K562 (cell line): ENCODE results near the gene TERB1.

ENCODE experiments used
- BCL6 ChIP-seq: fragments of 250-450 bp; sonication (Bioruptor Pico); IDR thresholded peaks from 2 replicates; pipeline ENCODE4 v1.4.0; 2020
- CHD1 ChIP-seq: fragments of 200-600 bp; sonication (generic); IDR thresholded peaks from one replicate; pipeline ENCODE4 v1.6.1; 2012; ENCODE audit warnings: mild to moderate bottlenecking, moderate library complexity, low read length, inconsistent platforms
- FOXM1 ChIP-seq, 2 experiments: fragments of 450-650 bp in 1 of 2; sonication (generic) in 1 of 2; formaldehyde crosslinking in 1 of 2; IDR thresholded peaks; 2 replicates each; pipeline versions ENCODE4 v1.6.1 to v1.9.0; 2017 to 2022; ENCODE audit warnings: low read depth in 2 of 2, mild to moderate bottlenecking in 2 of 2, missing genetic modification reagents in 1 of 2, moderate library complexity in 1 of 2
- POLR2A ChIP-seq: fragments of 450-650 bp; conservative IDR thresholded peaks from 2 replicates; pipeline ENCODE4 v1.6.1; 2016
- POLR2AphosphoS2 ChIP-seq: IDR thresholded peaks from 2 replicates; pipeline ENCODE4 v1.6.1; 2012; ENCODE audit warnings: low read length, improper control_type of control experiment
- PTBP1 ChIP-seq: fragments of 200-400 bp; formaldehyde crosslinking; IDR thresholded peaks from 2 replicates; pipeline ENCODE4 v1.6.1; 2017; ENCODE audit warnings: low read depth, low read length
- RAD51 ChIP-seq: fragments of 450-650 bp; IDR thresholded peaks from 2 replicates; pipeline ENCODE4 v1.7.1; 2016; ENCODE audit warnings: low read depth, mild to moderate bottlenecking, borderline replicate concordance
- TAF1 ChIP-seq: IDR thresholded peaks from 2 replicates; pipeline ENCODE4 v1.6.1; 2011; ENCODE audit warnings: mild to moderate bottlenecking, low read length, moderate library complexity; ENCODE audit not compliant: insufficient read depth, control insufficient read depth, severe bottlenecking; ENCODE audit errors: extremely low read depth
- TCF7L2 ChIP-seq: fragments of 150-350 bp; IDR thresholded peaks from 2 replicates; pipeline ENCODE4 v1.6.1; 2016; ENCODE audit warnings: low read depth, mild to moderate bottlenecking, low read length, moderate library complexity
- TF ChIP-seq, protein P1 (sequence below): sonication (generic); formaldehyde crosslinking; IDR thresholded peaks from 2 replicates; pipeline ENCODE4 v1.8.0; 2022; ENCODE audit warnings: missing genetic modification reagents, mild to moderate bottlenecking, moderate library complexity, borderline replicate concordance
- TF ChIP-seq, protein P2 (sequence below): fragments of 250-450 bp; sonication (Bioruptor Pico); IDR thresholded peaks from 2 replicates; pipeline ENCODE4 v1.5.0; 2021; ENCODE audit warnings: mild to moderate bottlenecking, borderline replicate concordance
- TF ChIP-seq, protein P3 (sequence below): fragments of 450-650 bp; IDR thresholded peaks from 2 replicates; pipeline ENCODE4 v1.6.1; 2016; ENCODE audit warnings: low read depth

DNA sequence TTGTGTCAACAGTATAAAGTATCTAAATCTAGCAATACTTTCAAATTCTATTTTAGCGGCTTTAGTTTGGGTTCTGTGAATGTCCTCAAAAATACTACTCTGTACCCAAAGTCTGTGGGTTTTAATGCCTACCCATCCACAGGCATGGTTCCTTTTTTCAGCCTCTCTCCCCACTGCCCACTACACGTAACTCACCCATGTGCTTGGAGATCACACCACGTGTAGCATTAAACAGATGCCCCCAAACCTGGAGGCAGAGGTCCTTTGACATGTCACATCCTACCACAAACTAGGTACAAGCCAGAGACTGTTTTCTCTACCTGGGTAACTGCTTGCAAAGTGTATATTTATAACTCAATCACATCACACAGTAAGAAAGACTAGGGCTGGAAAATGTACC lies 55.3 kb downstream of the TERB1 start:
- TF ChIP-seq BCL6 (no peak), PTBP1 (no peak), FOXM1 (IDR thresholded peaks at IDR 0.05; ENCODE audit: low read depth) (no peak), FOXM1 (CRISPR knock-in tag; IDR thresholded peaks at IDR 0.05; ENCODE audit: low read depth) (no peak), RAD51 (no peak), TAF1 (no peak), TCF7L2 (no peak), POLR2AphosphoS2 (no peak), POLR2A (no peak), CHD1 (no peak)
- TF ChIP-seq, protein P1, sequence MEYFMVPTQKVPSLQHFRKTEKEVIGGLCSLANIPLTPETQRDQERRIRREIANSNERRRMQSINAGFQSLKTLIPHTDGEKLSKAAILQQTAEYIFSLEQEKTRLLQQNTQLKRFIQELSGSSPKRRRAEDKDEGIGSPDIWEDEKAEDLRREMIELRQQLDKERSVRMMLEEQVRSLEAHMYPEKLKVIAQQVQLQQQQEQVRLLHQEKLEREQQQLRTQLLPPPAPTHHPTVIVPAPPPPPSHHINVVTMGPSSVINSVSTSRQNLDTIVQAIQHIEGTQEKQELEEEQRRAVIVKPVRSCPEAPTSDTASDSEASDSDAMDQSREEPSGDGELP (CRISPR knock-in tag), result no peak
- TF ChIP-seq, protein P2, sequence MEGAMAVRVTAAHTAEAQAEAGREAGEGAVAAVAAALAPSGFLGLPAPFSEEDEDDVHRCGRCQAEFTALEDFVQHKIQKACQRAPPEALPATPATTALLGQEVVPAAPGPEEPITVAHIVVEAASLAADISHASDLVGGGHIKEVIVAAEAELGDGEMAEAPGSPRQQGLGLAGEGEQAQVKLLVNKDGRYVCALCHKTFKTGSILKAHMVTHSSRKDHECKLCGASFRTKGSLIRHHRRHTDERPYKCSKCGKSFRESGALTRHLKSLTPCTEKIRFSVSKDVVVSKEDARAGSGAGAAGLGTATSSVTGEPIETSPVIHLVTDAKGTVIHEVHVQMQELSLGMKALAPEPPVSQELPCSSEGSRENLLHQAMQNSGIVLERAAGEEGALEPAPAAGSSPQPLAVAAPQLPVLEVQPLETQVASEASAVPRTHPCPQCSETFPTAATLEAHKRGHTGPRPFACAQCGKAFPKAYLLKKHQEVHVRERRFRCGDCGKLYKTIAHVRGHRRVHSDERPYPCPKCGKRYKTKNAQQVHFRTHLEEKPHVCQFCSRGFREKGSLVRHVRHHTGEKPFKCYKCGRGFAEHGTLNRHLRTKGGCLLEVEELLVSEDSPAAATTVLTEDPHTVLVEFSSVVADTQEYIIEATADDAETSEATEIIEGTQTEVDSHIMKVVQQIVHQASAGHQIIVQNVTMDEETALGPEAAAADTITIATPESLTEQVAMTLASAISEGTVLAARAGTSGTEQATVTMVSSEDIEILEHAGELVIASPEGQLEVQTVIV (CRISPR knock-in tag), result no peak
- TF ChIP-seq, protein P3, sequence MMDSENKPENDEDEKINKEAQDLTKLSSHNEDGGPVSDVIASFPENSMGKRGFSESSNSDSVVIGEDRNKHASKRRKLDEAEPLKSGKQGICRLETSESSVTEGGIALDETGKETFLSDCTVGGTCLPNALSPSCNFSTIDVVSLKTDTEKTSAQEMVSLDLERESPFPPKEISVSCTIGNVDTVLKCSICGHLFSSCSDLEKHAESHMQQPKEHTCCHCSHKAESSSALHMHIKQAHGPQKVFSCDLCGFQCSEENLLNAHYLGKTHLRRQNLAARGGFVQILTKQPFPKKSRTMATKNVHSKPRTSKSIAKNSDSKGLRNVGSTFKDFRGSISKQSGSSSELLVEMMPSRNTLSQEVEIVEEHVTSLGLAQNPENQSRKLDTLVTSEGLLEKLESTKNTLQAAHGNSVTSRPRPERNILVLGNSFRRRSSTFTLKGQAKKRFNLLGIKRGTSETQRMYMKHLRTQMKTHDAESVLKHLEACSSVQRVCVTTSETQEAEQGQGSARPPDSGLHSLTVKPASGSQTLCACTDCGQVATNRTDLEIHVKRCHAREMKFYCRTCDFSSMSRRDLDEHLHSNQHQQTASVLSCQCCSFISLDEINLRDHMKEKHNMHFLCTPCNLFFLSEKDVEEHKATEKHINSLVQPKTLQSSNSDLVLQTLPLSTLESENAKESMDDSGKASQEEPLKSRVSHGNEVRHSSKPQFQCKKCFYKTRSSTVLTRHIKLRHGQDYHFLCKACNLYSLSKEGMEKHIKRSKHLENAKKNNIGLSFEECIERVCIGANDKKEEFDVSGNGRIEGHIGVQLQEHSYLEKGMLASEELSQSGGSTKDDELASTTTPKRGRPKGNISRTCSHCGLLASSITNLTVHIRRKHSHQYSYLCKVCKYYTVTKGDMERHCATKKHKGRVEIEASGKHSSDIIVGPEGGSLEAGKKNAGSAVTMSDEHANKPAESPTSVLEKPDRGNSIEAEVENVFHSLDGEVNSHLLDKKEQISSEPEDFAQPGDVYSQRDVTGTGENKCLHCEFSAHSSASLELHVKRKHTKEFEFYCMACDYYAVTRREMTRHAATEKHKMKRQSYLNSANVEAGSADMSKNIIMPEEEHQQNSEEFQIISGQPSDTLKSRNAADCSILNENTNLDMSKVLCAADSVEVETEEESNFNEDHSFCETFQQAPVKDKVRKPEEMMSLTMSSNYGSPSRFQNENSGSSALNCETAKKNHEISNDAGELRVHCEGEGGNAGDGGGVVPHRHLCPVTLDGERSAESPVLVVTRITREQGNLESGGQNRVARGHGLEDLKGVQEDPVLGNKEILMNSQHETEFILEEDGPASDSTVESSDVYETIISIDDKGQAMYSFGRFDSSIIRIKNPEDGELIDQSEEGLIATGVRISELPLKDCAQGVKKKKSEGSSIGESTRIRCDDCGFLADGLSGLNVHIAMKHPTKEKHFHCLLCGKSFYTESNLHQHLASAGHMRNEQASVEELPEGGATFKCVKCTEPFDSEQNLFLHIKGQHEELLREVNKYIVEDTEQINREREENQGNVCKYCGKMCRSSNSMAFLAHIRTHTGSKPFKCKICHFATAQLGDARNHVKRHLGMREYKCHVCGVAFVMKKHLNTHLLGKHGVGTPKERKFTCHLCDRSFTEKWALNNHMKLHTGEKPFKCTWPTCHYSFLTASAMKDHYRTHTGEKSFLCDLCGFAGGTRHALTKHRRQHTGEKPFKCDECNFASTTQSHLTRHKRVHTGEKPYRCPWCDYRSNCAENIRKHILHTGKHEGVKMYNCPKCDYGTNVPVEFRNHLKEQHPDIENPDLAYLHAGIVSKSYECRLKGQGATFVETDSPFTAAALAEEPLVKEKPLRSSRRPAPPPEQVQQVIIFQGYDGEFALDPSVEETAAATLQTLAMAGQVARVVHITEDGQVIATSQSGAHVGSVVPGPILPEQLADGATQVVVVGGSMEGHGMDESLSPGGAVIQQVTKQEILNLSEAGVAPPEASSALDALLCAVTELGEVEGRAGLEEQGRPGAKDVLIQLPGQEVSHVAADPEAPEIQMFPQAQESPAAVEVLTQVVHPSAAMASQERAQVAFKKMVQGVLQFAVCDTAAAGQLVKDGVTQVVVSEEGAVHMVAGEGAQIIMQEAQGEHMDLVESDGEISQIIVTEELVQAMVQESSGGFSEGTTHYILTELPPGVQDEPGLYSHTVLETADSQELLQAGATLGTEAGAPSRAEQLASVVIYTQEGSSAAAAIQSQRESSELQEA, result no peak
